Posterior cingulate gyrus (tissue), 11 donors: ENCODE data around the gene CCDC71.
A peak's percentile ranks its signal among the peaks of the same experiment; 100 is the strongest.

ENCODE experiments used
- DNase-seq, 10 donors: peaks; one replicate each; pipeline versions ENCODE4 v3.0.0 to v3.0.0-alpha.2; 2020 to 2021; ENCODE audit warnings: mixed read lengths in 3 of 10
- intact Hi-C: fragments of 100-400 bp; cut with DNase I; formaldehyde crosslinking; loops from one replicate; pipeline ENCODE4 v1.15.1; 2023

CCDC71 gene

DNA sequence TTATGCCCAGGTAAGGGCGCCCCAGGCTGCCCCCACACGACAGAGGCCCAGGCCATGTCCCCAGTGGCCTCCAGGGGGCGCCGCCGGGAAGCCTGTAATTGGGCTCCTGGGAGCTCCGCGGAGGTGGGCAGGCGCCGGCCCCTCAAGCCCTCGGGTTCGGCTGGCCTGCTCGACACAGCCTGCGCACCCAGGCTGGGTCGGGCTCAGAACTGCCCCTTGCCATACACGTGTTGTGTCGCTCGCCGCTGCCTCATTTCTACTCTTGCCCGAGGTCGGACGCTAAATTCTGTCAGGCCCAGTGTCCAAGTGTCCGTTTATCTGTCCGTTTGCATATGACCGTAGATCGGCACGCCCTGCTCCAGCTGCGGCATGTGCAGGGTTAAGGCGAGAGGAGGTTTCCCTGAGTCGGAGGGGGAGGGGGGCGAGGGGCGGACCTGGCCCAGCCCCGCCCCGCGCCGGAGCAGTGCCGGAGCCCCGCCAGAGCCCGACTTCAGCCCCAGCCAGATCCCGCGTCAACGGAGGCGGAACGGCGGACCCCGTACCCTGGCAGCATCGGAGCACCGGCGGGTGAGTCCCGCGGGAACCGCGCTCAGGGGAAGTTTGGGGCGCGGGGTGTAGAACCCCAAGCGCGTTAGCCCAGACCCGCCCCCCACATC lies 5.1 kb upstream of the CCDC71 start, which contains the start of gene KLHDC8B:
TSS of gene KLHDC8B (plus strand) at position 480 of the 656 bp plus-strand sequence. CDS start 1,172 bp downstream, outside the sequence.
- intact Hi-C loops, result loop anchor here (5.0 kb wide), 2 partner anchors 111 to 236 kb away; no protein-coding TSS in a partner anchor
- DNase-seq, result peak; percentile 59 to 97 (median 83)

DNA sequence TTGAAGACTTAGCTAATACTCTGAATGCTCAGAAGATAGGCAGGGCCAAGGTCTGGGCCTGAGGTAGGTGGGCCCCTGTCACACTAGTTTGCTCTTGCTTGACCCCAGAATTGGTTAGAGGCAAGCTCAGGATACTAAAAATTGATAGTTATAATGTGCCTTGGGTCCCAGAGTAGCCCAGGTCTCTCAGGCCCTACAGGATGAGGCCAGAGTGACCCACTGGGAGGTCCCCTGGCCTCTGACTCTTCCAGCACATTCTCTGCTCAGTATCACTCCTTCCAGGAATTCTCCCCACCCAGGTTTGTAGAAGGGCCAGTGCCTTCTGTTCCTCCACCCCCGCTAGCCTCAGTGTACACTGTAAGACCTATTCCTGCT lies 4.6 kb upstream of the CCDC71 start:
- peak in 1 of 10 donors; percentile 8 for DNase-seq

DNA sequence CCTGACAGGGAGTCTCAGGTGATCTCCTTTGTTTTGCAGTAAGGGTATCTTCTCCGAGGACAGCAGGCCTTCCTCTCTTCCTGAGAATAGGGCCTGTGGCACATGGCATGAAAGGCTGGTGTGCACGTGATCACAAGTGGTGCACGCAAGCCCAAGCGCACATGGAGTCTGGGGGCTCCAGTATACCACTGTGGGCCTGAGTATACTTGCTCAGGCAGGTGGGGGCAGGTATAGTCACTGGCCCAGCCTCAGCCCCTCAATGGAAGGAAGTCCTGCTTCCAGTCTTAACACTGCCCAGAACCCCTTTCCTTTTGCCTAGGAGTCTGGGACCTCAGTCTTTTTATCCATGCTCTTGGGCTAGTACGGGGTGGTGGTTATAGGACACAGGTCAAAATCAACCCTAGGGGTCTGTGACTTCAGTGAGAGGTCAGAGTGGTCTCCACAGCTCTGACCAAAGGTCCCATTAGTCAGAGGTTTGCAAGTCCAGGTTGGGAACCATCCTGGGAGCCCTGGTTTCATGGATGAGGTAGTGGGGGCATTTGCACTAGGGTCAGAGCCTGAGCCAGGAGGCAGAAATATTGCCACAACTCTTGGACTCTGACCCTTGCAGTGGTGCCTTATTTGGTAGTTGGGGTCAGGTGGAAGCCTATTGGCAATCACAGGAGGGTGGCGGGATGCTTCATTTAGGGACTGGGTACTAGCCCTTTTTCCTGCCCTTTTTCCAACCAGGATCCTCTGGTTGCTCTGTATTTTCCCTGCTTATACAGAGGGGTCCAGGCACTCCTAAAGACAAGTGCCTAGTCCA lies 823 bp upstream of the CCDC71 start:
- peak in 3 of 10 donors; percentile 52 to 62 (median 57) for DNase-seq
- intact Hi-C loops, result no loop called here

More for the DNA sequence above, 4.6 kb upstream of the CCDC71 start:
- intact Hi-C loops, result loop anchor here (5.0 kb wide), 2 partner anchors 112 to 237 kb away; no protein-coding TSS in a partner anchor

DNA sequence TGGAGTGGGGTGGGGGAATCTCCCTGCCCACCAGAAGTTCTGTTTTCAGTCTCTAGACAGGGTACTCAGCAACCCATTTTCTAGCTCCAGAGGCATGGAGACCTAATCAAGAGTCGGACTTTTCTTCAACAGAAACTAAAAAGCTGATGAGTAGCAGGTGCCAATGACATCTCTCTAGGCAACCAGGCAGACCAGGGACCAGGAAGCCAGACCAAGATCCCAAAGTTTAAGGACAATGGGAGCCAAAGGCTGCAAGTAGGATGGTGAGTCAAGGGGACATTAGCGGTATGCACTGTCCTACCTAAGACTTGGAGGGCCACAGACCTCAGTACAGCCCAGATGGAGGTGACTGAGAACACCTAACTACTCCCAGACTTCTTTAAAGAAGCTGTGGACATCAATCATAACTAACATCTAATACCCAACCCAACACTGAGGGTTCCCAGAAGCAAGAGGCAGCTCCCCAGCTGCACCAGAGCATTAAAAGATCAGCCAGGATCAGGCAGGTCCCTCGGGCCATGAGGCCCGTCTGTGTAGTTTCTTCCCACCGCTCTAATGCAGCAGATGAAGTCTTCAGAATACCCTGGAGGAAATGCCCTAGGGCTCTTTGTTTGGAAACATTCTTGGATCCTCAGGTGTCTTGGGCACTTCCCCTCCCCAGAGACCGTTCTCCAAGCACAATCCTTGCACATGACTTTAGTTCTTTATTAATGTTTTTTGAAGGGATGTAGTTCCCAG lies 979 bp downstream of the CCDC71 start:
- intact Hi-C loops, result no loop called here
- peak in 2 of 10 donors; percentile 9 to 14 for DNase-seq

DNA sequence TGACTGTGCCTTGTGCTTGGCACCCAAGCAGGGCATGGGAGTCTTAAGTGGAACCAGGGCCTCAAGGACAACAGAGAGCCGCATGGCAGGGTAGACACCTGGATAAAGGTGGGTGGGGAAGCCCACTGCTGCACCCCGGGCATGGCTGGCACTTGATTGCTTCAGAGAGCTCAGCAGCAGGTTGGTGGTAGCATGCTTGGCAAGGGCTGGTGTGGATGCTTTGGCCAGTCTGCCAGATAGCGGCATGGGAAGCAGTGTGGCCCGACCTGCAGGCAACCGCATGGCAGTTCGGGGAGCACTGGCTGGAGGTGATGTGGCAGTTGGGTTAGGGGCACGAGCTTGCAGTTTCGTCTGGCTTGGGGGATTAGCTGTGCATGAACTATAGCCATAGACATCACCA lies 2.5 kb downstream of the CCDC71 start:
- intact Hi-C loops, result no loop called here
- DNase-seq, result peak in 2 of 10 donors; percentile 64 to 80

DNA sequence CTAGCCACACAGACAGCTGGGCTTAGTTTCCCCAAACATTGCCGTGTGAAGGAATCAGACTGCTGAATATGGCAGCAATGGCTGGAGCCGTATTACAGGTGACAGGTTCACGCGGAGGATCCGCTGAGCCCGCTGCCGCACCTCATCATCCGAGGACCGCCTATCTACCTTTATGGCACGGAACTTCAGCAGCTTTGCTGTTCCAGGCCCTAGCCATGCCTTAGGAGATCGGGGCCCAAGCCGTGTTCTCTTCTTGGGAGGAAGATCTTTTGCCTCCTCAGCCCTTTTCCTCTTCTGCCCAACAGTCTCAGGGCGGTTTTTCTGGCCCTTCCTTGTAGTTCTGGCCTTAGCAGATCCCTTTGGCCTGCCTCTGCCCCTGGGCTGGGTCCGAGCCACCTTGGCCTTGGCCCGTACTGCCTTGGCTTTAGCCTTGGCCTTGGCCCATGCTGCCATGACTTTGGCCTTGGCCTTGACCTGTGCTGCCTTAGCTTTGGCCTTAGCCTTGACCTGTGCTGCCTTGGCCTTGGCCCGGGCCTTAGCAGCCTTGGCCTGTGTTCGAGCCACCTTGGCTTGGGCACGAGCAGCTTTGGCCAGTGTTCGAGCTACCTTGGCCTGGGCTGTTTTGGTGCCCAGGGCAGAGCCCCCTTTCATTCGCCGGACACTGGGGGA lies 3.2 kb downstream of the CCDC71 start:
- intact Hi-C loops, result no loop called here
- DNase-seq, result peak in 2 of 10 donors; percentile 52 to 84

DNA sequence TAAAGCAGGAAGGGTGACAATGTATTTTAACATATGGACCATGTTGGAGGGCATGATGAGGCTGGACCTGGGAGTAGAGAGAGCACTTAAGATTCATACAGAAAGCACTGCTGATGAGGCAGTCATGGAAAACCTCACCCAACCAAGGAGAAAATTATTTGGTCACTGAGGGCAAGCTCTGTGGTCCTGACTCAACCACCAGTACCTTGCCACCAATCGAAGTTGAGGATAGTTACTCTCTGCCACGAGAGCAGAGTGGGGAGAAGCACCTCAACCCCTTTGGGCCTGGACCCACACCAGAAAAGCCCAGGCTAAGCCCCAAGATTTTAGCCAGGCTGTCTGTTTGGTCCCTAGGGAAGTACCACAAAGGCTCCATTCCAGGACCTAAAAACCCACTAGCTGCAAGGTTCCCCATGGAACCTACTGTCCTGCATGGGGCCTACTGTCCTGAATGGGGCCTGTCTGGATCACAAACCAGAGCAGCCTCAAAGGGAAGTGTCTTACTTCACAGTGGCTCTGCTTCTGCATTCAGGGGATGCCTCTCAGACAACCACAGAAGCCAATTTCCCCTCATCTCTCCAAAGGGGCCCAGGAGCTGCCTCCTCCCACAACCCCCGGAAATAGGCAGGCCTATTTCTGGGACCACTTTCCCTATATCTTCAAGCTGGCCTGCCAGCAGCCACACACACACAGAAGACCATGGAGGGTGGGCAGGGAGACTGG lies 4.2 kb downstream of the CCDC71 start:
- intact Hi-C loops, result no loop called here
- peak in 3 of 10 donors; percentile 22 to 59 (median 42) for DNase-seq

DNA sequence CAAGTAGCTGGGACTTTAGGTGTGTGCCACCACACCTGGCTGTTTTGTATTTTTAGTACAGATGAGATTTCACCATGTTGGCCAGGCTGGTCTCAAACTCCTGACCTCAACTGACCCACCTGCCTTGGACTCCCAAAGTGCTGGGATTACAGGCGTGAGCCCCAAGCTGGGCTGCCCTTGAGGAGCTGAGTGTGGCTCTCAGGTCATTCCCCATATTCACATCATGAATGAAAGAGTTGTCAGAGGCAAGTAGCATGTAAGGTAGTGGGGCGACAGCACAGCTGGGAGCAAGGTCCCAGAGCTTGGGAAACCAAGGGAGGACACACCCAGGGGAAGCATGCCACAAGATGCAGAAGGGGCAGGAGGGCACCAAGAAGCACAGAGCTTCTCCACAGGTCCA lies 4.9 kb downstream of the CCDC71 start:
- intact Hi-C loops, result no loop called here
- peak in 2 of 10 donors; percentile 11 to 72 for DNase-seq

DNA sequence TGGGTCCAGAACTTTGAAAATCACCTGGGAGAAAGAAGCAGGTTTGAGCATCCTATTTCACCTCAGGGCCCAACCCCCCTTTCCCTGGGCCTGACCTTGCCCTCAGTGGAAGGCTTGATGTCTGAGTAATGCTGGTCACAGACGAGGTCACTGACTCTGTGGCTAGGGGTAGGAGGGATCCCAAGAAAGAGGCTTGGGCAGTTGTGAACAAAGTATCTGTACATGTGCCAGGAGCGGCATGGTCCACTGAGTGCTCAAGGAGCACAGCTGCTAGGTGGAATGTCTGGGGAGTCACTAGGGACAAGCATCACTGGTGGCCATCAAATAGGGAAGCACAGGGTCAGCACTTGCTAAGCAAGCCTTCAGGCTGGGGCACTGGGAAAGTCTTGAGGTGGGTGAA lies 7.3 kb downstream of the CCDC71 start:
- peak in 1 of 10 donors; percentile 23 for DNase-seq
- intact Hi-C loops, result no loop called here

DNA sequence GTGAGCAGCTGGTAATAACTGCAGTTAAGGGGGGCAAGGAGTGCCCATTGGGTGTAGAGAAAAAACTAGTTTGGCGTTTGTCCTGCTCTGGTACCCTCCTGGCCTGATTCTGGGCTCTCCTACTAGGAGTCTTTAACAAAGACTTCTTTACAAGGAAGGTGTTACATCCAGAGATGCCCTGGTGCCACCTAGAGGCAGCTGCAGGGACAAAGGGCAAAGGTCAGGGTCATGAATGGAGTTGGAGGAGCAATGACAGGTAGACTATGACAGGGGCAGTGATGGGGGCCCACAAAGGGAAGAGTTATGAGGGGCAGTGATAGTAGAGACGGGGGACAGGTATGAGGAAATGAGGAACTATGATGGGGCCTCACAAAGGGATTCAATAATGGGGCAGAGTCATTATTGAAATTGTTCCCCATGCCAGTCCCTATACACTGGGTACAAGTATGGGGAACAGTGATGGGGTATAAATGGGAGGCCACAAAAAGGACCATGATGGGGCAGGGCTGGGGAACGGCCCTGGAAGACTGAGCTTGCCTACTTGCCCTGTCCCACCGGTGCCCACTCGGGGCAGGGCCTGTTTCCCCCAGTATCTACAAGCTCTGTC lies 7.9 kb downstream of the CCDC71 start:
- intact Hi-C loops, result no loop called here
- DNase-seq, result peak in 3 of 10 donors; percentile 27 to 73 (median 47)

DNA sequence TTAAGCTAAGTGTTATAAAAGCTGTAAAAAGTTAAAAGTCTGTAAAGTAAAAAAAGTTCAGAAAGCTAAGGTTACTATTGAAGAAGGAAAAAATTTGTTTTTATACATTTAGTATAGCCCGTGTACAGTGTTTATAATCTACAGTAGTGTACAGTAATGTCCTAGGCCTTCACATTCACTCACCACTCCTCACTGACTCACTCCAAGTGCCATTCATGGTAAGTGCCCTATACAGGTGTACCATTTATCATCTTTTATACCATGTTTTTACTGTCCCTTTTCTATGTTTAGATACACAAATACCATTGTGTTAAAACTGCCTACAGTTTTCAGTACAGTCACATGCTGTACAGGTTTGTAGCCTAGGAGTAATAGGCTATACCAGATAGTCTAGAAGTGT lies 8.8 kb downstream of the CCDC71 start:
- DNase-seq, result no peak
- intact Hi-C loops, result no loop called here

DNA sequence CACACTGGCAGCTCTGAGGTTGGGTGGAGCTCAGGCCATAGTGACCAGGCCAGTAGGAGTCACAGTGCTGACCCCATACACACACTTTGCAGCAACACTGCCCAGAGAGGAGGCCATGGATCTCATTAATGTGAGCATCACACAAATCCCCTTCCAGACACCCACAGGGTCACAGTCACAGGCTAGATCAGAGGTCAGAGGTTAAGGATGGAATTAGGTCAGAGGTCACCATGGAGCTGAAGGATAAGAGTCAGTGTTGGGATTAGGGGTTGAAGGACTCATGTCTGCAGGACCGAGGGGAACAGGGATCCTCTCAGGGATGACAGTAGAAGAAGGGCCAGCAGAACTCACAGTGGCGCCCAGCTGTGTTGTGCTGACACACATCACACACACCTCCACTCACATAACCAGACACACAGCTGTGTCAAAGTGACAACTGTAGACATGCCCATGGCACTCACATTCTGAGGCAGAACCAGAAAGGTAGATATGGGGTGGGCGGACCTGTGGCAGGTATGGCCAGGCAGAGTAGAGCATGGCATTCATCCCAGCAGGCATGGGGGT lies 12.7 kb downstream of the CCDC71 start:
- intact Hi-C loops, result no loop called here

DNA sequence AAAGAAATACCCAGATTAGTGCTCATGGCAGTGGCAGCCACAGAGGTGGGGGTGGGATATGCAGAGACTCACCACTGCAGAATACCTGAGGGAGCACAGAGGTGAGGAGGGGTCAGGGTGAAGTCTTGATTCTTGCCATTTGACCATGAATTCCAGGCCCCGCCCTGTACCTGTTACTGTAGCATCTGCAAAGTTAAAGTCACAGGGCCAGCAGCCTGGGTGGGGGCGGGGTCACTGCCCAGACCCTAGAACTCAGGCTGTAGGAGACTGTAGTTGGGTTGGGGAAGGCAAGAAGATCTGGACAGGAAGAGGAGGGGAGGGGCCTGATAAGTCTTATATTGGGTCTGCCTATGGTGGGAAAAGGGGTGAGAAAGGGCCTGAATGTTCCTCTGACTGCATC lies 14.5 kb downstream of the CCDC71 start:
- intact Hi-C loops, result no loop called here
- no peak for DNase-seq

More for the DNA sequence above, 12.7 kb downstream of the CCDC71 start:
- DNase-seq, result peak in 1 of 10 donors; percentile 23

DNA sequence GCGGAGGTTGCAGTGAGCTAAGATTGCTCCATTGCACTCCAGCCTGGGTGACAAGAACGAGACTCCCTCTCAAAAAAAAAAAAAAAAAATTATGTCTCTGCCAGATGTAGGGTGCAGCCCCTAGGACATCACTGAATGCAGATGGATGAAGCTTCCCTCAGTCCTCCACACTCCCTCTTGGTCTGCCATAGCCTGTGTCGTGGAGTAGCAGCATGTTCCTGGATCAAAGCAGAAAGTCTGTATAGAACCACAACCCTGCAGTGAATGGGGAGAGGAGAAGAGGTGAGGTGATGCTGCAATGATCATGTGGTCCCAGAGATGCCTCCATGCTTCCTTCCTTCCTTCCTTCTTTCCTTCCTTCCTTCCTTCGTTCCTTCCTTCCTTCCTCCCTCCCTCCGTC lies 18.0 kb downstream of the CCDC71 start:
- no peak for DNase-seq
- intact Hi-C loops, result no loop called here

DNA sequence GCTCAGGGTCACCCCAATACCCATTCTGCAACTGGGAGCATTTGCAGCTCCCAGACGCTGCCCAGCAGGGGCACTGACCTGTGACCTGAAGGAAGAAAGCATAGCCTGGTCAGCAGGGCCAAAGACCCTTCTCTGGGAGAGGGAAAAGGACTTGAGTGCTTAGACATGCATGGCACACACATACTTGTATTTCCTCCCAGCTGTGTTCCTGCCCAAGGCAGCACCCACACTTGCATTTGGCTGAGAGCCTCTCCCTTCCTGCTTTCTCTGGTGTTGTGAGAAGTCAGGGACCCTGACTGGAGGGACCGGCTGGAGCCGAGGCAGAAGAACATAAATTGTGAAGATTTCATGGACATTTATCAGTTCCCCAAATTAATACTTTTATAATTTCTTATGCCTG lies 26.1 kb downstream of the CCDC71 start:
- DNase-seq, result peak in 1 of 10 donors; percentile 34
- intact Hi-C loops, result no loop called here

DNA sequence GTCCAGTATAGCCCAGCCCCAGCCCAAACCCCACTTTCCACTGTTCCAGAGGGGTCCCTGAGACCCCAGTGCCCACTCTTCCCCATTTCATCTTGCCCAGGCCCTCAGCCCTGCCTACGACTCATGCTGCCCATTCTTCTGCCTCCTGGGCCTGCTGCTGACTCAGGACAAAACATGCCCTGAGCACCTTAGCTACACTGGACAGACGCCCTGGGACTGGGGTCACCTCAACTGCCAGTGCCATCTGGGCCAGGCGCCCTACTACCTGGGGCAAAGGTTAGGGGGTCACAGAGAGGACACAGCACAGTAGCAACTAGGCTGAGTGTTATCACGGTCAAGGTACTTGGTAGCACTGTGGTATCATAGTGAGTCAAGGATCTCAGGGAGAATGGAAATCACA lies 30.6 kb downstream of the CCDC71 start:
- intact Hi-C loops, result no loop called here
- peak in 1 of 10 donors; percentile 62 for DNase-seq

DNA sequence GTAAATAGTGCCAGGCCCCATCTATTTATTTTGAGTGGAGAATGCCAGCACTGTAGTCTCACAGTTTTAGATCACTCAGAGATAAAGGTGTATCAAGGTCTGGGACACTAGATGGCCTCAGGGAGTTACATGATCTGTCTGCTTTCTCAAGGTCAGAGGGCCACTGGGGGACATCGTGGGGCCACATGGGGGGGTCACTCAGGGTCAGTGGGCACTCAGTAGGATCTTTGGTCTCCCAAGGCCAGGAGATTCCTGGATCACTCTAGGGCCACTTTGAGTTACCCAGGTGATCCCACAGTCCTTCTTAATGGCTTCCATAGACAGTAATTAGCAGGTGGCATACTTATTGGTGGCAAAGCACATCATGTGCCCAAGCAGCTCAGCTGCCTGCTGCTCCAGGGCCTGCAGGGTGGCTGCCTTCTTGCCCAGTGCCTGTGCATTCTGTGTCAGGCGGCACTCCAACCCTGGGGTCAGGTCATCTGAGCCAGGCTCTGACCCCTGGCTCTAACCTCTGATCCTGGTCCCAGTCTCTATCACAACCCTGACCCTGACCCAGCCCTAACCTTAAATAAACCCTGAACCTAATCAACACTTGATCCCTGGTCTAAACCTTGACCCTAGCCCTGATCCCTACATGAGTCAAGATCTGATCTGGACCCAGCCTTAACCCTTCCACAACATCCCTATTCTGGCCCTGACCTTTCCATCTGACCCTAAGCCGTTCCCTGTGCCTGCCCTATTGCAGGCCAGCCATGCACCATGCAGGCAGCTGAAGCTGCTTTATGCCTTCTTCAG lies 31.5 kb downstream of the CCDC71 start:
- intact Hi-C loops, result no loop called here
- peak in 1 of 10 donors; percentile 54 for DNase-seq
